NCI-H128 (cell line): ENCODE measurements around the gene SUFU.

Experiments used
- DNase-seq: peaks from one replicate; lab custom pipeline; 2025; ENCODE audit not compliant: unreplicated experiment; lab: John Stamatoyannopoulos, UW

The SUFU gene

GRCh38 chr10:102668326-102669107 lies 164.7 kb downstream of the SUFU start:
- no peak for DNase-seq

GRCh38 chr10:102669206-102670064 lies 165.7 kb downstream of the SUFU start:
- no peak for DNase-seq

GRCh38 chr10:102670065-102670670 lies 166.4 kb downstream of the SUFU start:
- no peak for DNase-seq

GRCh38 chr10:102670871-102671434 lies 167.2 kb downstream of the SUFU start:
- no peak for DNase-seq

- DNase-seq = no peak
Observed at GRCh38 chr10:102673236-102673818, 169.6 kb downstream of the SUFU start.

- DNase-seq = no peak
Observed at GRCh38 chr10:102673819-102674511, 170.2 kb downstream of the SUFU start.

- no peak for DNase-seq
Observed at GRCh38 chr10:102674566-102674965, 170.8 kb downstream of the SUFU start.

- DNase-seq = no peak
Observed at GRCh38 chr10:102675011-102675665, 171.4 kb downstream of the SUFU start.

GRCh38 chr10:102675666-102676533 lies 172.1 kb downstream of the SUFU start:
- DNase-seq = no peak

- DNase-seq = no peak
Observed at GRCh38 chr10:102676534-102677315, 173.0 kb downstream of the SUFU start.

GRCh38 chr10:102677331-102678067 lies 173.7 kb downstream of the SUFU start:
- DNase-seq = no peak

GRCh38 chr10:102678068-102678400 lies 174.3 kb downstream of the SUFU start:
- no peak for DNase-seq

- no peak for DNase-seq
Observed at GRCh38 chr10:102678842-102679289, 175.1 kb downstream of the SUFU start.

- DNase-seq = no peak
Observed at GRCh38 chr10:102679596-102679995, 175.8 kb downstream of the SUFU start.

GRCh38 chr10:102681696-102682095 lies 177.9 kb downstream of the SUFU start:
- DNase-seq = no peak

GRCh38 chr10:102682416-102682815 lies 178.6 kb downstream of the SUFU start:
- no peak for DNase-seq

- DNase-seq = no peak
Observed at GRCh38 chr10:102682981-102683380, 179.2 kb downstream of the SUFU start.
